HG02870 (cell line): ENCODE measurements around the gene RAD18.

Experiments
- ATAC-seq: cut with Tn5 transposase; IDR thresholded peaks from one replicate; pipeline ENCODE4 v1.9.1; 2021; ENCODE audit warnings: mild to moderate bottlenecking, moderate library complexity; ENCODE audit not compliant: unreplicated experiment

Gene RAD18

DNA sequence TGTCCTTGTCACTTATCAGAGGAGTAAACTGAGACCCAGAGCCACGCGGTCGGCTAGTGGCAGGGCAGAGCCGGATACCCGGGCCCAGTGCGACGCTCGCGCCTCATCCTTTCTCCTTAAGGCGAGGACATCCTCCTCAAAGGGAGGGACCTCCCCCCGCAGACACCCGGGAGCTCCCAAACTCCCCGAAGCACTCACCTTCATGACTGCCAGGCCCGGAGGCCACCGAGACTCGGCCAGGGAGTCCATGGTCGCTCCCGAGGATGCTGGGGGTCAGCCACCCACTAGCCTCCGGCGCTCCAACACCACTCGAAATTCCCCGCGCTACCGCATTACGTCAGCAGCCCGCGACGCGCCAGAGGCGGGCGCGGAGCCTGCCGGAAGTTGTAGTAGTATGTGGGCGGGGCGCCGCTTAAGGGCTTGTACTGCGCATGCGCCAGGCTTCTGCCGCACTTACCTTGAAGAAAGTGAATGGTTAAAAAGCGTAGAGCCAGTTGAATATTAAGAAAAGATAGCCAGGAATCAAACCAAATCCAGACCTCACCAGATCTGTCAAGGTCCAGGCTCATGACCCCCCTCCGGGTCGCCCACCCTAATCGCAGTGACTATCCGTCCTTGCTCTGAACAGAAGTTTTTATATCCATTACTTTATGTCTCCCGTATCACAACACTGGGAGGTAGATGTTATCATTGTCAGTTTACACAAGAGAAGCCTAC is at the start of gene RAD18:
Gene RAD18, minus strand, starts transcription at position 336 of the 717 bp plus-strand sequence. Its CDS starts 87 bp downstream, at position 249.
- peak; percentile 72 for ATAC-seq

GRCh38 chr3:9012521-9012920 is 49.2 kb upstream of the RAD18 start:
- ATAC-seq = no peak

DNA sequence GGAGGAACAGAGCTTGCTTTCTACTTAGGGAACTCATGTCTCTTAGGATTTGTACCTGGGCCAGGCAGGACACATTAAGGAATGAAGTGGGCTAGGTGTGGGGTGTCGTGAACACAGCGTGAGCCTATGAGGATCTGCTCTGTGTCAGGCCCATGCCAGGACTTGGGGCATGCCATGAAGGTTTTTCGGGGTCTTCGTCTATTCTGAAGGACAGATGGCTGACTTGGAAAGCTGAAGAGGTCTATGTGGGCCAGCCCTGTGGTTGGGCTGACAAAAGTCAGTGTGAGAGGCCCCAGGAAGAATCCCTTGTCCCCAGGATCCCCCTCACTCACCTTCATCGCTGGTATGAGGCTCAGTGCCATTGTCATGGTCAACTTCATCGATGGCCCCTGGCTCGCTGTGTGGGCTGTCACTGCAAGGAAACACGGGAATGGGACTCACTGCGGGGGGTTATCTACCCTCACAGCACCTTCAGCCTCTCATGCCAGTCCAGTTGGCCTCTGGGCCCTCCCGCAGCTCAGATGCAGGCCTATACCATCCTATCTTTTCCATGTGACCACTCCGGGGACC is 46.8 kb upstream of the RAD18 start:
- no peak for ATAC-seq

GRCh38 chr3:9008550-9009255 is 45.4 kb upstream of the RAD18 start:
- no peak for ATAC-seq

DNA sequence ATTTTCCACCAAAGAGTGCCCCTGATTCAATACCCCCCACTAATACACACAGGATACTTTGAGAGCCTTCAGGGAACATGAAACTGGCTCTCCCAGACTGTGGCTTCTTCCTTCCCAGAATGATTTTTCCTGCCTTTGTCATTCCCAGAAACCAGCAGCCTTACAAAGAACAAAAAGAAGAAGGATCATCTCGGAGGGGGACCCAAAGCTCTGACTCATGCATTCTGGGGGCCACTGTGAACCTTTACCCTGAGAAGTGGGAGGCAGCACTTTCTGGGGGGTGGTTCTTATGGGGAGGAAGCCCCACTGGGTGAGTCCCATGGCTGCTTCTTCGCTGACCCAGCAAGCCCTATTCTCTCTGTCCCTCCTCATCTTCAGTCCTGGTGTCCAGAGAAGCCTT is 44.7 kb upstream of the RAD18 start:
- ATAC-seq = no peak

DNA sequence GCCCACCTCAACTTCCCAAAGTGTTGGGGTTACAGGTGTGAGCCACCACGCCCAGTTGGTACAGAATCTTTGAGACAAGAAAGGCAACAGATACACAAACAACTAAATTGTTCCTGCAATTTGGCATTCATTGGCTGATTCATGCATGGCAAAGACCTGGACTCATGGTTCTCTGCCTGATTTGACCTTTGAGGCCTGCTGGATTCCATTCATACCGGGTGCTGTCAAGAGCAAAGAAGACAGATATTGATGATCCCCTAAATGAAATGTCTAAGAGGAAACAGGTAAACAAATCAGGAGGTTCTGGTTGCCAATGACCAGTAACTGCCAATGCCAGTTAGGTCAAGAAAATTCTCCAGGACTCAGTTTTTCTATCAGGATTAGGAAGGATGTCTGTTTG is 43.9 kb upstream of the RAD18 start:
- ATAC-seq = no peak

DNA sequence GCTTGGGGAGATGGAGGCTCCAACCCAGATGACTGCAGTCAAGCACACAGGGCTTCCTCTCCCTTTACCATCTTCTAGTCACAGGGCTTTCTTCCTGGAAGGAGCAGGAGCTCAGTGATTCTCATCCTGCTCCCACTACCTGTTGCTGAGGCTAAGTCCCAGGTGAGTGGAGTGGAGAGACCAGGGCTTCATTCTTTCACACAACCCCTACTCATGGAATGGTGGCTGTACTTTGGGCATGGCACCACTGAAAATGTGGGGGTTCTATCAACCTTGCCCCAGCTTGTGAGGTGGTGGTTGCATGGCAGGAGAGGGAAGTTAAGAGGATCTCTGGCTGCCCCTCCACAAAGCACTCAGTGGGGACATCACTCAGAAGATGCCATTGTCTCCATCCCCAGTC is 36.8 kb upstream of the RAD18 start:
- ATAC-seq = no peak

DNA sequence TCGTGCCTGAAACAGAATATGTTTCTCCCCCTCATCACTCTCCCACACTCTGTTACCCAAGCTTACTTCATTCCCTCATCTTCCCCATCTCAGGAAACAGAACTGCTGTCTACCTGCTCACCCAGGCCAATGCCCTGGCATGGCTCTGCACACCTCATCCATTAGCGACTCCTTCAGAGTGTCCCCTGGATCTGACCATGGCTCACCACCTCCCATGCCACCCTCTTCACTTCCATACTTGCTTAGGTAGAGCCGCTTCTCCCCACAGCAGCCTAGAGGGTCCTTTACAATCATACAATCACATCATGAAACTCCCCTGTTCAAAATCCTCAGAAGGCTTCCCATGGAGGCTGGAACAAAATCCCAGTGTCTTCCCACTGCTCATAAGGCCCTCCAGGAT is 33.9 kb upstream of the RAD18 start:
- ATAC-seq = no peak

- no peak for ATAC-seq
Measured at GRCh38 chr3:8996681-8997121, 33.4 kb upstream of the RAD18 start.

DNA sequence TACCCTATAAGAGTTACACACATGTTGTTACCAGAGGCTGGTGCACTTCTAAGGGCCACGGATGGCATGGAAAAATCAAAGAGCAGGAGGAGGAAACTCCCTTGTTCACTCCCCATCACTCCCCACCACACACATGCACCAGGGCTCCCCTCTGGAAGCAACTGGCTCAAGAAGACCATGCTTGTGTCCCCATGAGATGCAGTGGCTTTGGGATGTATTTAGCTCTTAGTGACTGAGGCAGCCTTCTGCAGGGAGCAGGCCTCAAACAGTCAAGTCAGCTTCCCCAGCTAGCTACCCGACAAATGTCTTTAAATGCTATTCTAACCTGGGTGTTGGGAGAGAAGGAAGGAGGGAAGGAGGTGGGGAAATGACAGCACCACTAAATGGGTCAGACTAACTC is 32.9 kb upstream of the RAD18 start:
- no peak for ATAC-seq

- ATAC-seq = no peak
Measured at GRCh38 chr3:8994226-8994625, 31.0 kb upstream of the RAD18 start.

GRCh38 chr3:8993331-8993730 is 30.1 kb upstream of the RAD18 start:
- no peak for ATAC-seq

DNA sequence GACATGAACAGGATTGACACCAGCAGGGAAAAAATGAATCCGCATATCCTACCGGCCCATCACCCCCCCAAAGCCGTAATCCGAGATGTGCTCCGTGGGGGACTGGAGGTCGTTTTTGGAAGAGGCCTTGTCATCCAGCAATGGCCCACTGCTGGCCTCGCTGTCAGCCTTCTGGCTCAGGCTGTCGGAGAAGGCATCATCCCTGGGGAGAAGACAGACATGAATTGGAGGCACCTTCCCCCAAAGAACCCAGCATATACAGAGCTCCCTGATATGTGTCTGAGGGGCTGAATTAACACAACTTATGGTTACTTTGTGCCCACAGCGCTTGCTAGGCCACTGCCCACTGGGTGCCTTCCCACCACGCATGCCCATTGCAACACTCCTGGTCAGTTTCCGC is 29.6 kb upstream of the RAD18 start:
- ATAC-seq = no peak

DNA sequence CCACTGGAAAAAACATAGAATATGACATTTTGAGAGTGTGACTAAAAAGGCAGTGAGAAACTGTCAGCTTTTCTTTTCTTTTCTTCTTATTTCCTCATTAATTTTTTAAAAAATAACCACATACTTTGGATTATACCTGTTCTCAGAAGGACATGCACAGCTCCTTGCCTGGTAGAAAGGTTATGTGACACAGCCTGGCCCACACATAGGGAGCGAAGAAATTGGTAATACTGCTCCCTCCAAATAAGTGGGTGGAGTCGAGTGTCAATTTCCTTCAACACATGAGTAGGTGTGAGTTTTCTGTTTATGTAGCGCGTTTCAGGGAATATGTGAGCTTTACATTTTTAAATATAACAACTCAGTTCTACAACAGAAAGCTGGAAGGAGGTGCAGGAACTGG is 28.9 kb upstream of the RAD18 start:
- no peak for ATAC-seq

- no peak for ATAC-seq
Measured at GRCh38 chr3:8990266-8991215, 27.3 kb upstream of the RAD18 start.

- no peak for ATAC-seq
Measured at GRCh38 chr3:8988791-8989558, 25.7 kb upstream of the RAD18 start.

DNA sequence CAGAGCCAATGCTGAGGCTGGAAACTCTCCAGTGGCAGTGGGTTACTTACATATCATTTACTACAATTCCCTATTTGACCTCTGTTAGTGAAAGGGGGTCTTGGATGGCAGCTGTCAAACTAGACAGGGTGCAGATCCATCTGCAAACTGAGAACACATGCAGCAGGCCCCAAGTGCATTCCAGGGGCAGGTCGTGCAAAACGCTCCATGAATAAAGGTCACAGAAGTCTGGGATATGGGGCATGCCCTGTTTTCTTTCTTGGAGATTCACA is 25.0 kb upstream of the RAD18 start:
- ATAC-seq = no peak

GRCh38 chr3:8987645-8988383 is 24.5 kb upstream of the RAD18 start:
- ATAC-seq = peak; percentile 78

DNA sequence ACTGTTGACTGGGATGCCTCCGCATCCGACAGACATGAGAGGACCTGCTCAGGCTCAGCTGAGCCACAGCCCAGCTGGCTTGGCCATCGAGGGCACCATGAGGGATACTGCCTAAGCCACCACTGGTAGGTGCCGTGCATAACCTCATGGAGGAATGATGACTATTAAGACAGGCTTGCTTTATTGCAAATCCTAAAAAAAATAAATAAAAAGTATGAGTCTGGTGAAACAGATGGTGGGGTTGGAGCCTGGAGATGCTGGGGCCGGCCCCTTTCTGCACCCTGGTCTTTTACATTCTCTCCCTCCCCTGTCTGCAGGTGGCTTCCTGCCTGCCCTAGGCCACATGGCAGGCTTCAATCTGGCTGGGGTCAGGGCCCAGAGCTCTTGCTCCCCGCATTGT is 24.0 kb upstream of the RAD18 start:
- no peak for ATAC-seq

GRCh38 chr3:8986741-8987140 is 23.5 kb upstream of the RAD18 start:
- ATAC-seq = no peak
